ENCODE measurements around the gene PRPF39.

- TF ChIP-seq, protein P1, sequence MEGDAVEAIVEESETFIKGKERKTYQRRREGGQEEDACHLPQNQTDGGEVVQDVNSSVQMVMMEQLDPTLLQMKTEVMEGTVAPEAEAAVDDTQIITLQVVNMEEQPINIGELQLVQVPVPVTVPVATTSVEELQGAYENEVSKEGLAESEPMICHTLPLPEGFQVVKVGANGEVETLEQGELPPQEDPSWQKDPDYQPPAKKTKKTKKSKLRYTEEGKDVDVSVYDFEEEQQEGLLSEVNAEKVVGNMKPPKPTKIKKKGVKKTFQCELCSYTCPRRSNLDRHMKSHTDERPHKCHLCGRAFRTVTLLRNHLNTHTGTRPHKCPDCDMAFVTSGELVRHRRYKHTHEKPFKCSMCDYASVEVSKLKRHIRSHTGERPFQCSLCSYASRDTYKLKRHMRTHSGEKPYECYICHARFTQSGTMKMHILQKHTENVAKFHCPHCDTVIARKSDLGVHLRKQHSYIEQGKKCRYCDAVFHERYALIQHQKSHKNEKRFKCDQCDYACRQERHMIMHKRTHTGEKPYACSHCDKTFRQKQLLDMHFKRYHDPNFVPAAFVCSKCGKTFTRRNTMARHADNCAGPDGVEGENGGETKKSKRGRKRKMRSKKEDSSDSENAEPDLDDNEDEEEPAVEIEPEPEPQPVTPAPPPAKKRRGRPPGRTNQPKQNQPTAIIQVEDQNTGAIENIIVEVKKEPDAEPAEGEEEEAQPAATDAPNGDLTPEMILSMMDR (IDR thresholded peaks at IDR 0.05) = no peak
- no peak for TF ChIP-seq POLR2A (IDR thresholded peaks at IDR 0.05)
- TF ChIP-seq POLR2AphosphoS5 (IDR thresholded peaks at IDR 0.05; ENCODE audit: insufficient read depth in 1 of 2, low read depth in 1 of 2) = no peak
Measured at GRCh38 chr14:45103806-45104205, 19.9 kb downstream of the PRPF39 start.
